C4-2B (cell line): ENCODE measurements around the gene AK8.

Experiments used
- CTCF ChIP-seq: fragments of 450-650 bp; conservative IDR thresholded peaks from 2 replicates; pipeline ENCODE4 v1.5.1; 2017; ENCODE audit warnings: mild to moderate bottlenecking
- ZFX ChIP-seq: fragments of 450-650 bp; IDR thresholded peaks from 2 replicates; pipeline ENCODE4 v1.6.1; 2017

- TF ChIP-seq CTCF (no peak), ZFX (no peak)
Measured at GRCh38 chr9:132729235-132729890, 148.7 kb downstream of the AK8 start.
